GM23248 (cell line): ENCODE results near the gene MAPK8. TPM values are rescaled to one million over a fixed set of nuclear protein-coding genes. Genes with fewer than 3 reads are reported as not detected.
A peak's percentile ranks its signal among the peaks of the same experiment; 100 is the strongest.

Experiments
- DNase-seq: peaks from one replicate; pipeline ENCODE4 v3.0.0-alpha.2; 2015
- H2AFZ ChIP-seq: fragments of 200-600 bp; sonication (generic); 2 replicates; pipeline ENCODE4 v1.6.1; 2016; ENCODE audit warnings: antibody characterized with exemption
- H3F3A ChIP-seq: fragments of 200-600 bp; sonication (generic); 2 replicates; pipeline ENCODE4 v1.6.1; 2016; ENCODE audit warnings: mild to moderate bottlenecking, antibody characterized with exemption, mixed run types; ENCODE audit not compliant: insufficient read depth
- H3K27ac ChIP-seq: fragments of 200-600 bp; sonication (generic); 2 replicates; pipeline ENCODE4 v1.5.1; 2016; ENCODE audit warnings: mild to moderate bottlenecking
- H3K27me3 ChIP-seq: fragments of 200-600 bp; sonication (generic); replicated peaks from 2 replicates; pipeline ENCODE4 v1.6.1; 2016; ENCODE audit warnings: mild to moderate bottlenecking; ENCODE audit not compliant: insufficient read depth
- H3K36me3 ChIP-seq: fragments of 200-600 bp; sonication (generic); 2 replicates; pipeline ENCODE4 v1.6.1; 2016; ENCODE audit warnings: low read depth, mild to moderate bottlenecking
- H3K4me1 ChIP-seq: fragments of 200-600 bp; sonication (generic); 2 replicates; pipeline ENCODE4 v1.6.1; 2016; ENCODE audit warnings: mild to moderate bottlenecking; ENCODE audit not compliant: insufficient read depth
- H3K4me2 ChIP-seq: fragments of 200-600 bp; sonication (generic); one replicate; pipeline ENCODE4 v1.6.1; 2016; ENCODE audit warnings: mild to moderate bottlenecking; ENCODE audit not compliant: unreplicated experiment
- H3K4me3 ChIP-seq: fragments of 200-600 bp; sonication (generic); 2 replicates; pipeline ENCODE4 v1.5.1; 2016; ENCODE audit warnings: mild to moderate bottlenecking
- H3K79me2 ChIP-seq: fragments of 200-600 bp; sonication (generic); 2 replicates; pipeline ENCODE4 v1.6.1; 2016; ENCODE audit warnings: mild to moderate bottlenecking; ENCODE audit not compliant: insufficient read depth
- H3K9ac ChIP-seq: fragments of 200-600 bp; sonication (generic); 2 replicates; pipeline ENCODE4 v1.6.1; 2016; ENCODE audit warnings: mild to moderate bottlenecking
- H3K9me2 ChIP-seq: fragments of 200-600 bp; sonication (generic); 2 replicates; pipeline ENCODE4 v1.6.1; 2016; ENCODE audit warnings: mixed run types, mild to moderate bottlenecking, moderate library complexity; ENCODE audit not compliant: insufficient read depth
- H3K9me3 ChIP-seq: fragments of 200-600 bp; sonication (generic); one replicate; pipeline ENCODE4 v1.6.1; 2017; ENCODE audit warnings: low read depth
- H4K20me1 ChIP-seq: fragments of 200-600 bp; sonication (generic); 2 replicates; pipeline ENCODE4 v1.6.0; 2016; ENCODE audit not compliant: insufficient read depth
- EZH2 ChIP-seq: fragments of 200-600 bp; sonication (generic); IDR thresholded peaks from 2 replicates; pipeline ENCODE4 v1.6.1; 2018; ENCODE audit warnings: antibody characterized with exemption, mild to moderate bottlenecking; ENCODE audit not compliant: insufficient read depth, poor library complexity, severe bottlenecking
- EZH2phosphoT487 ChIP-seq: fragments of 200-600 bp; sonication (generic); IDR thresholded peaks from 2 replicates; pipeline ENCODE4 v1.6.1; 2018; ENCODE audit warnings: antibody characterized with exemption, moderate library complexity, mild to moderate bottlenecking, low read depth; ENCODE audit not compliant: insufficient read depth
- WGBS, 2 experiments: methylation state at CpG; one replicate each; pipeline ENCODE4 v1.1.6; 2015 to 2017; ENCODE audit warnings: low lambda C conversion rate in 2 of 2, low coverage in 1 of 2; ENCODE audit errors: missing lambda C conversion rate in 2 of 2; 5-methylcytosine and 5-hydroxymethylcytosine counted together
- in situ Hi-C: fragments of 300-500 bp; cut with MboI; formaldehyde crosslinking; loops from 2 replicates; pipeline ENCODE4 v1.15.0; 2020
- polyA plus RNA-seq: library from polyadenylated mRNA; unstranded; fragments of >200 nt; fragmentation: Nextera tagmentation; extraction: Ambion mirVana; gene quantifications from 2 replicates; pipeline ENCODE4 v1.2.1, GENCODE V29; 2016
- total RNA-seq: library from RNA; depleted of rRNA; stranded (reverse); fragments of >200 nt; shearing (Covaris generic); gene quantifications from 2 replicates; pipeline ENCODE4 v1.2.3, GENCODE V29; 2014

Gene MAPK8
- total and polyA plus RNA-seq, 2 experiments from 2014 or later, result 44.4 to 78.7 TPM

GRCh38 chr10:48449501-48450232, 143.2 kb downstream of the MAPK8 start:
- Histone ChIP-seq H3K9me2 (no peaks in the 10 kb centered on the region), H3K4me2 (peak overlapping the region; percentile 3), H3K4me1 (peaks cover 14% of the 10 kb centered on the region), H3K79me2 (peaks cover 11% of the 10 kb centered on the region; the same call in 1 of the 2 replicates), H3K4me3 (no peak overlapping the region), H3K9ac (no peak overlapping the region), H3K36me3 (peaks cover 11% of the 10 kb centered on the region; the same call in 1 of the 2 replicates), H3K9me3 (no peaks in the 10 kb centered on the region), H3K27me3 (no peaks in the 10 kb centered on the region), H3K27ac (no peak overlapping the region), H3F3A (no peaks in the 10 kb centered on the region; the same call in 1 of the 2 replicates), H2AFZ (no peak overlapping the region), H4K20me1 (peaks cover 5% of the 10 kb centered on the region; the same call in 1 of the 2 replicates)
- DNase-seq, result no peak
- in situ Hi-C loops, result no loop called here
- 75 to 78% methylated on average over 19 of the region's 19 CpGs for WGBS, 2 experiments
- TF ChIP-seq EZH2 (no peak), EZH2phosphoT487 (no peak)

GRCh38 chr10:48450233-48450740, 143.8 kb downstream of the MAPK8 start:
- H2AFZ ChIP-seq, result no peak overlapping the region
- WGBS, 2 experiments, result 92 to 94% methylated on average over 35 to 49 of the region's 49 CpGs
- H3K9ac ChIP-seq, result no peak overlapping the region
- DNase-seq, result no peak
- no peaks in the 10 kb centered on the region; the same call in 1 of the 2 replicates for H3F3A ChIP-seq
- H3K79me2 ChIP-seq, result peaks cover 11% of the 10 kb centered on the region; the same call in 1 of the 2 replicates
- H3K4me3 ChIP-seq, result no peak overlapping the region
- H3K27me3 ChIP-seq, result no peaks in the 10 kb centered on the region
- in situ Hi-C loops, result no loop called here
- no peaks in the 10 kb centered on the region for H3K9me2 ChIP-seq
- H4K20me1 ChIP-seq, result peaks cover 5% of the 10 kb centered on the region; the same call in 1 of the 2 replicates
- no peaks in the 10 kb centered on the region for H3K9me3 ChIP-seq
- H3K4me1 ChIP-seq, result peaks cover 14% of the 10 kb centered on the region
- H3K27ac ChIP-seq, result no peak overlapping the region
- H3K4me2 ChIP-seq, result no peak overlapping the region
- H3K36me3 ChIP-seq, result peaks cover 7% of the 10 kb centered on the region; the same call in 1 of the 2 replicates
- no peak for TF ChIP-seq EZH2phosphoT487
- TF ChIP-seq EZH2, result no peak

GRCh38 chr10:48450741-48451466, 144.4 kb downstream of the MAPK8 start:
- no peaks in the 10 kb centered on the region; the same call in 1 of the 2 replicates for H3F3A ChIP-seq
- H3K79me2 ChIP-seq, result peaks cover 11% of the 10 kb centered on the region; the same call in 1 of the 2 replicates
- in situ Hi-C loops, result no loop called here
- no peaks in the 10 kb centered on the region for H3K9me2 ChIP-seq
- H3K27me3 ChIP-seq, result no peaks in the 10 kb centered on the region
- H3K36me3 ChIP-seq, result peaks cover 7% of the 10 kb centered on the region; the same call in 1 of the 2 replicates
- 92 to 93% methylated on average over 35 to 43 of the region's 43 CpGs for WGBS, 2 experiments
- H3K4me1 ChIP-seq, result peaks cover 14% of the 10 kb centered on the region
- no peak overlapping the region for H3K9ac ChIP-seq
- no peak overlapping the region for H2AFZ ChIP-seq
- no peak for DNase-seq
- no peak overlapping the region for H3K4me3 ChIP-seq
- TF ChIP-seq EZH2phosphoT487 (no peak), EZH2 (no peak)
- peaks cover 5% of the 10 kb centered on the region; the same call in 1 of the 2 replicates for H4K20me1 ChIP-seq
- no peaks in the 10 kb centered on the region for H3K9me3 ChIP-seq
- H3K4me2 ChIP-seq, result no peak overlapping the region
- no peak overlapping the region for H3K27ac ChIP-seq
